ENCODE results near the gene UGGT1. TPM values are rescaled to one million over a fixed set of nuclear protein-coding genes. Genes with fewer than 3 reads are reported as not detected.

UGGT1 gene
- polyA plus RNA-seq, 3 donors, result 38.3 to 39.5 (median 39.4) TPM

GRCh38 chr2:128109243-128109642 is 18.2 kb downstream of the UGGT1 start:
- no peak for DNase-seq (ENCODE audit: low read depth in 3 of 3, low spot score in 2 of 3)

- DNase-seq (ENCODE audit: low read depth in 3 of 3, low spot score in 2 of 3), result no peak
Measured at GRCh38 chr2:128115921-128116623, 25.1 kb downstream of the UGGT1 start.

- DNase-seq (ENCODE audit: low read depth in 3 of 3, low spot score in 2 of 3), result no peak
Measured at GRCh38 chr2:128134573-128134972, 43.6 kb downstream of the UGGT1 start.

- no peak for DNase-seq (ENCODE audit: low read depth in 3 of 3, low spot score in 2 of 3)
Measured at GRCh38 chr2:128137094-128137616, 46.2 kb downstream of the UGGT1 start.

- DNase-seq (ENCODE audit: low read depth in 3 of 3, low spot score in 2 of 3), result no peak
Measured at GRCh38 chr2:128139624-128140023, 48.6 kb downstream of the UGGT1 start.

GRCh38 chr2:128145651-128146050 is 54.7 kb downstream of the UGGT1 start:
- DNase-seq (ENCODE audit: low read depth in 3 of 3, low spot score in 2 of 3), result no peak

GRCh38 chr2:128153786-128154185 is 62.8 kb downstream of the UGGT1 start:
- DNase-seq (ENCODE audit: low read depth in 3 of 3, low spot score in 2 of 3), result no peak

- no peak for DNase-seq (ENCODE audit: low read depth in 3 of 3, low spot score in 2 of 3)
Measured at GRCh38 chr2:128154225-128154624, 63.2 kb downstream of the UGGT1 start.

GRCh38 chr2:128155970-128156369 is 65.0 kb downstream of the UGGT1 start:
- no peak for DNase-seq (ENCODE audit: low read depth in 3 of 3, low spot score in 2 of 3)

GRCh38 chr2:128156812-128157211 is 65.8 kb downstream of the UGGT1 start:
- no peak for DNase-seq (ENCODE audit: low read depth in 3 of 3, low spot score in 2 of 3)

GRCh38 chr2:128157644-128158043 is 66.6 kb downstream of the UGGT1 start:
- DNase-seq (ENCODE audit: low read depth in 3 of 3, low spot score in 2 of 3), result no peak

- DNase-seq (ENCODE audit: low read depth in 3 of 3, low spot score in 2 of 3), result no peak
Measured at GRCh38 chr2:128158176-128158575, 67.2 kb downstream of the UGGT1 start.

- DNase-seq (ENCODE audit: low read depth in 3 of 3, low spot score in 2 of 3), result no peak
Measured at GRCh38 chr2:128159437-128159836, 68.4 kb downstream of the UGGT1 start.

GRCh38 chr2:128160616-128161275 is 69.7 kb downstream of the UGGT1 start:
- DNase-seq (ENCODE audit: low read depth in 3 of 3, low spot score in 2 of 3), result no peak

GRCh38 chr2:128162266-128162665 is 71.3 kb downstream of the UGGT1 start:
- DNase-seq (ENCODE audit: low read depth in 3 of 3, low spot score in 2 of 3), result no peak

GRCh38 chr2:128164311-128164710 is 73.3 kb downstream of the UGGT1 start:
- DNase-seq (ENCODE audit: low read depth in 3 of 3, low spot score in 2 of 3), result no peak

- DNase-seq (ENCODE audit: low read depth in 3 of 3, low spot score in 2 of 3), result no peak
Measured at GRCh38 chr2:128166746-128167353, 75.8 kb downstream of the UGGT1 start.

- DNase-seq (ENCODE audit: low read depth in 3 of 3, low spot score in 2 of 3), result no peak
Measured at GRCh38 chr2:128169094-128169493, 78.1 kb downstream of the UGGT1 start.

- no peak for DNase-seq (ENCODE audit: low read depth in 3 of 3, low spot score in 2 of 3)
Measured at GRCh38 chr2:128169497-128169896, 78.5 kb downstream of the UGGT1 start.

- DNase-seq (ENCODE audit: low read depth in 3 of 3, low spot score in 2 of 3), result no peak
Measured at GRCh38 chr2:128169933-128170709, 79.1 kb downstream of the UGGT1 start.

- no peak for DNase-seq (ENCODE audit: low read depth in 3 of 3, low spot score in 2 of 3)
Measured at GRCh38 chr2:128170776-128171175, 79.8 kb downstream of the UGGT1 start.

Measured in right renal cortex interstitium (tissue), 3 donors.